8988T (cell line): ENCODE data around the gene STARD3.
A peak's percentile ranks its signal among the peaks of the same experiment; 100 is the strongest.

Experiments used
- DNase-seq: peaks from one replicate; pipeline ENCODE4 v3.0.0; 2011

Gene STARD3

DNA sequence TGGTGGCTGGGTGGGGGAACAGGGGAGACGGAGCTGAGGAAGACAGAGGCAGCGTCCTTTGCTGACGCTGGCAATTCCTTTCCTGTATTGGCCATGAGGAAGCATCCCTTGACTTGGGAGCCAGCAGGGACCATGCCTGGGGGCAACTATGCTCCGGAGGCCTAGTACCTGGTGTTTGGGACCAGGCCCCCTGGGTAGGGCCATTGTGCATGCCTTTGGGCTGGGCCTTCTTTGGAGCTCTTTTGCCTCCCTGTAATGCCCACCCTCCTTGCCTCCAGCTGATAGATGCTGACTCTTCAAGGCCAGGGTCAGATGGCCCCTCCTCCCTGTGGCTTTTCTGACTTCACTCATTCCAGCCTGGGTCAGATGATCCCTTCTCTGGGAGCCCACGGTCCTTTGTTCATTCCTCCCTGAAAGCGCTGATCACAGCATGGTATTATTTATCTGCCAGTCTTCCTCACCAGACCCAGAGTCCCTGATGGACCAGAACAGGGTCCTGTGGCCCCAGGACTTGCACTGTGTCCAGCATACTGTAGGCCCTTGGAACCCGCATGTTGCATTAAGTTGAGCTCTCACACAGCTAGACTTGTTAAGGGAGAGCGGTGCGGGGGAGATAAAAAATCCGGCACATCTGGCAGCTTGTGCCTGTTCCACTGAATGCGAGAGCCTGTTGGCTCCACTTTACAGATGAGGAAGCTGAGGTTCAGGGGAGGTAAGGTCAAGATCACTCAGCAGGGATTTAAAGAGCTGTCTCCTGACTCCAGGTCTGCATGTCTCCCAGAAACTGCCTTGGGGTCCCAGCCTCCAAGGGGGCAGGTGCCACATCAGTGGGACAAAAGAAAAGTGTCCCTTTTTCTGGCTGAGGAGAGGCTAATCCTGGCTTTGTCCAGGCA, 2.9 kb downstream of the STARD3 start:
- DNase-seq: no peak

DNA sequence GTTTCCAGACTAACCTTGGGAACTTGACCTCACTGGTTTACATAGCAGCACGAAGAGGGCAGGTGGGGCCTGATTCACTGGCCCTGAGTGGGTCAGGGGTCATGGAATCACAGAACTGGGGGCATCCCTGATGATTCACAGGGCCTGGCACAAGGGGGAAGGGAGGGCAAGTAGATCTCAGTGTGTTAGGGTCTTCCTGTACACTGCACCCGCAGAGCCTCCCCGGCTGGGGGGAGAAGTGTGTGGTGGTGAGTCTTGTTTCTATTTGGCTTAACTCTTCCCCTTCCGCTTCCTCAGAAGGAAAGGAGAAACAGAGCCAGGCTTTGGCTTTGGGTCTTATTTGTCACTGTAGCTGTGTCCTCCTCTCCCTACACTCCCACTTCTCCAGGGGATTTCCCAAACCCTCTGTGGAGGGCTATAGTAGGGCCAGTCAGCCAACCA, 3.7 kb downstream of the STARD3 start:
- DNase-seq: no peak

GRCh38 chr17:39641097-39641496, 4.2 kb downstream of the STARD3 start:
- DNase-seq: no peak

DNA sequence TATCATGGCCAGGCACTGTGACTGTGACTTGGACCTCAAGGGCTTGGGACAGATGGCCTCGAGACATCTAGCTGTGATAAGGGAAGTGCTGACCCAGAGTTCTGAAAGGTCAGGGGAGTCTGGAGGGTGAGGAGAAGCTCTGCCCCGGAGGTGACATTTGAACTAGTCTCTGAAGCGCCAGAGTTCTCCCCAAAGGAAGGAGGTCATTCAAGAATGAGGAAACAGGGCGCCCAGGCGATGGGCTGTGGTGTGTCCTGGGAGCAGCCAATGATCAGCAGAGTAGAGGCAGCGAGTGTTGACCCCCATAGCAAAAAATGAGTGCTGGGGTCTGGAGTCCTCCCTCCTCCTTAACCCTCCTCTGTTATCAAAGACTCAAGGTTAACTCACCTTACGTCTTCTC, 4.9 kb downstream of the STARD3 start:
- DNase-seq: no peak

- DNase-seq: no peak
These were observed 5.5 kb downstream of the STARD3 start for GRCh38 chr17:39642291-39643074.

GRCh38 chr17:39643271-39643670, 6.3 kb downstream of the STARD3 start:
- DNase-seq: no peak

DNA sequence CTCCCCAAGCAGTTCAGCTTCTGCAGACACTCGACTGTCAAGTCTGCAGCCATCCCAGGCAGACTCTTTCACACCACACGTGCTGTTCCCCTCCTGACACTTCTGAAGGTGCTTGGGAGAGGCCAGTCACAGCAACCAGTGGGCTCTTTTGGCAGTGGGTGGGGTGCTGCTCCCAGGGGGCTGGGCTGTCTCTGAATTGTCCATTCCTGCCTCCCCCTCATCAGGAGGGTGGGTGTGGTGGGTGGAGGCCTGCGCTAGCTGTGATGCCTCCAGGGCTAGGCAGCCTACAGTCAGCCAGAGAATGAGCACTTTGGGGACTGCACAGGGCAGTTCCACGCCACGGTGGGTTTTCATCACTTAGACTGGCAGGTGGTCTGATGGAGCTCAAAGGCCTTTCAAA, 10.3 kb downstream of the STARD3 start:
- no peak for DNase-seq

DNA sequence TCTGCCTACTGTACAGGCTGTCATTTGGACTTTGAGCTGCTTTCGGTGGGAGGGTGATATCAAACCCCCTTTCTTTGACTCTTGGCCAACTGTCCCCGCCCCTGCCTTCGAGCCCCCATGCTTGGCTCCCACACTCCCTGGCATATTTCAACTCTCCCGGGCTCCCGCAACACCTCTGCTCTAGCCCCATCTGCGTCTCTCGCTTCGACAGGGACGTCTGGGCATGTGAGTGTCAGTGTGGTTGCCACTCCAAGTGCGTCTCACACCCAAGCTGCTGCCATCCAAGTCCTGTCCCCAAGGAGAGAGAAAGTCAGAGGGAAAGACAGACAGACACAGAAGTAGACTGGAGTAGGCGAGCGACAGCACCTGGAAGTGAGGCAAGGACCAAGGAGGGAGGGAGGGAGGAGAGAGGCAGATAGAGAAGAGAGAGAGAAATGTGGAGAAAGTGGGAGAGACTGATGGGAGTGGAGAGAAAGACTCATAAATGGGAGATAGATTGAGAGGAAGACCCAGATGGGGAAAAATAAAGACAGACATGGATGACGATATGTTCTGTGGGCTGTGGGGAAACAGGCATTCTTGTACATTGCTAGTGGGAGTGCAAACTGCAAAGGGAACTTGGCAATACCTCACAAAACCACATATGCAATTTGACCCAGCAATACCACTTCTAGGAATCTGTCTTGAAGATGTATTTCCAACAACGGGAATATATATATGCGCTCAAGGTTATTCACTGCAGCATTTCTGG, 11.8 kb downstream of the STARD3 start:
- no peak for DNase-seq

- no peak for DNase-seq
These were observed 13.2 kb downstream of the STARD3 start for GRCh38 chr17:39650121-39650579.

DNA sequence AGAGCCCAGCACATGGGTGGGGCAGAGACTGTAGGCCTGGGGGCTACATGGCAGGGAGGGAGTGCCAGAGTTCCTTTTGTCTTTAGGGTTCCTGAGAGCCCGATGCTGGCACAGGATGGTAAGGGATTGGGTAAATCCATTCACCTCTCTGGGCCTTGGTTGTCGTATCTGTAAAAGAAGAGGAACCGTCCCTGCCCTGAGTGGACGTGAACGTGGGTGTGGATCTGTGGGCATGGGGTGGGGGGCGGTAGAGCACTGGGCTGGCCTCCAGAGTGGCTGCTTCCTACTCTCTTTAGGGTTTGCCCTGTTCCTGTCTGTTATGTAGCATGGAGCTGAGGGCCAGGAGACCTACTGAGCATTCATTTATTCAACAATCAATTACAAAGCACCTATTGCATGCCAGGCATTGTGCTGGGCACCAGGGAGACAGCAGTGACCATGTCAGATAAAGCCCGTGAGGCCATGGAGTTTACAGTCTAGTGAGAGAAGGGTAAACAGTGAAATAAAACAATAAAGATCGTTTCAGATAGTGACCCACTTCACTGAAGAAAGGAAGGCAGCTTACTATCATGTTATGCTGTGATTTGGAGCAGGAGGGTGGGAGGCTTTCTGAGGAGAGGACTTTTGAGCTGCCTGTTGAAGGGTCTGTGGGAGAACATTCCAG, 15.1 kb downstream of the STARD3 start:
- no peak for DNase-seq

DNA sequence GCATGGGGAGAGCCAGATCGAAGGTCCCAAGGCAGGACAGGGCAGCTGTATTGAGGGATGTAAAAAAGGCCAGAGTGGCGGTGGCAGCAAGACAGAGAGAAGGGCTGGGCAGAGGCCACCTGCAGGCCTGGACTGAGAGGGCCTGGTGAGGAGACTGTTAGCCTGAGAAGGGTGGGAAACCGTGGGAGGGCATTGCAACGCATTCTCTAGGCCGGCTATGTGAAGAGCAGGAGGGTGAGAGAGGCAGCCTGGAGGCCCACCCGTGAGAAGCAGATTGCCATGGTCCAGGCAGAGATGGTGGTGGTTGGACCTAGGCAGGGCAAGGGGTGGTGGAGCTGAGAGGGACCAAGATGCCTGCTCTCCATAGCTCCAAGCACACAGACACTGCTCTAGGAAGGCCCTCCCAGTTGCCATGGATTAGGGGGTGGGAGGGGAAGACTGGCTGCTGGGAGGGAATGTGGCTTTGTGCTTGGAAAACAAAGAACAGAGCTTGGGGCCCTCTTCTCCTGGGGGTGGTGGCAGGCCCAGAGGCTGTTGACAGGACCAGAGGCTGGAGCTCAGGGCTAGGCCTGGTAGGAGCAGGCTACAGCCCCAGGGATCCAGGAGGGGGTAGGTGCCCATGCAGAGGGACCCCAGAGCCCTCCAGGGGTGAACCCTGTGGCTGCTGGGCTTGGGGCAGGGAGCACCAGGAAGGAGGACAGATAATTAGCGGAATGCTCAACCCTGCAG, 15.8 kb downstream of the STARD3 start:
- DNase-seq: no peak

- no peak for DNase-seq
These were observed 16.3 kb downstream of the STARD3 start for GRCh38 chr17:39653316-39653661.

GRCh38 chr17:39653662-39654331, 16.9 kb downstream of the STARD3 start:
- DNase-seq: peak; percentile 86

DNA sequence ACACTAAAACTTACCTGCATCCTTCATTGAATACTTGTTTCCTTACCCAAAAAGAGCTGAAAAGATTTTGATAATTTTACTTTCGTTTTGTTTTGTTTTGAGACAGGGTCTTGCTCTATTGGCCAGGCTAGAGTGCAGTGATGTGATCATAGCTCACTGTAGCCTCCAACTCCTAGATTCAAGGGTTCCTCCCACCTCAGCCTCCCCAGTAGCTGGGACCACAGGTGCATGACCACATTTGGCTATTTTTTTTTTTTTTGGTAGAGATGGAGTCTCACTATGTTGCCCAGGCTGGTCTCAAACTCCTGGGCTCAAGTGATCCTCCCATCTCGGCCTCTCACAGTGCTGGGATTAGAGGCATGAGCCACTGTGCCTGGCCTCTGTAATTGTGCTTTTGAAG, 18.2 kb downstream of the STARD3 start:
- DNase-seq: no peak

- DNase-seq: no peak
These were observed 21.4 kb downstream of the STARD3 start for GRCh38 chr17:39658346-39658745.

DNA sequence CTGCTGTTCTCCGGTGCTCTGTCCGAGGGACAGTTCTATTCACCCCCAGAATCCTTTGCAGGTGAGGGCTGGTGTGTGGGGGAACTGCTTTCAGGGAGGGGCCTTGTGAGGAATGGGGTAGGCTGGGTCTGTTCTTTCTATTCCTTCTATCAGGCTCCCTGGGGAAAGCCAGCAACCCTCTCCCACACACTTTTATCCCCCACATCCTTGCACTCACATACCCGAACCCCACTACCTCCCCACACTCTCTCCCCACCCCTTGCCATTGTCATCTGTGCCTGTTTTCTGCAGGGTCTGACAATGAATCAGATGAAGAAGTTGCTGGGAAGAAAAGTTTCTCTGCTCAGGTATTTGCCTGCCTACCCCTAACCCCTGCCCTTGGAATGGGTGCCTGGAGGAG, 21.8 kb downstream of the STARD3 start:
- no peak for DNase-seq

GRCh38 chr17:39659279-39660010, 22.5 kb downstream of the STARD3 start:
- no peak for DNase-seq

GRCh38 chr17:39660011-39660360, 23.0 kb downstream of the STARD3 start:
- no peak for DNase-seq

GRCh38 chr17:39660397-39661385, 23.7 kb downstream of the STARD3 start:
- no peak for DNase-seq
